Measurements from ENCODE around the gene CCNT1. TPM values are rescaled to one million over a fixed set of nuclear protein-coding genes. Genes with fewer than 3 reads are reported as not detected.
A peak's percentile ranks its signal among the peaks of the same experiment; 100 is the strongest.
"Not testable (repeated sequence)": the region's sequence is repeated elsewhere in the genome, so short reads cannot be mapped to it uniquely, and the experiment has no call there.

The CCNT1 gene
- total RNA-seq, 2 donors from 2014 or later = 33.0 to 33.8 TPM

DNA sequence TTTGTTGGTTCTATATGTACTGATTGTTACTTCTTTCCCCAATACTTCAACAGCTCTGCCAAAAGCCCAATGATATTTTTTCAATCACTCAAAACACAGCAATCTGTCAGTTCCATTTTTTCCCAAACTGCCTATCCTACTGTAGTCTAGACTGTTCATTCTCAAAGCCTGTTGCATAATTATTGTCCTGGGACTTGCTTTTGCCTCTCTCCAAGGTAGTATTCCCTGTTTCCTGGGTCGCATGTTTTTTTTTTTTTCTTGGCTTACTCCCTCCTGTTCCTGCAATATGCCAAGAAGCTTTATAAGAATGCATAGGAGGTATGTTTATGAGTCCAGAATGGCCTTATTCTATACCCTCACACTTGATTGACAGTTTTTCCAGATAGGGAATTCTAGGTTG is 19.9 kb upstream of the CCNT1 start:
- Histone ChIP-seq H3K4me1 (replicated peaks) (no peaks in the 10 kb centered on the region), H3K9me3 (no peaks in the 10 kb centered on the region), H3K27me3 (replicated peaks; ENCODE audit: insufficient read depth) (no peaks in the 10 kb centered on the region), H3K4me3 (no peak overlapping the region), H3K27ac (no peak overlapping the region), H3K36me3 (no peaks in the 10 kb centered on the region)
- WGBS = 32% methylated on average over 1 of the region's 1 CpG
- no peak for TF ChIP-seq POLR2AphosphoS5 (IDR thresholded peaks at IDR 0.05)
- no peak for TF ChIP-seq POLR2A (IDR thresholded peaks at IDR 0.05)
- TF ChIP-seq, protein P1, sequence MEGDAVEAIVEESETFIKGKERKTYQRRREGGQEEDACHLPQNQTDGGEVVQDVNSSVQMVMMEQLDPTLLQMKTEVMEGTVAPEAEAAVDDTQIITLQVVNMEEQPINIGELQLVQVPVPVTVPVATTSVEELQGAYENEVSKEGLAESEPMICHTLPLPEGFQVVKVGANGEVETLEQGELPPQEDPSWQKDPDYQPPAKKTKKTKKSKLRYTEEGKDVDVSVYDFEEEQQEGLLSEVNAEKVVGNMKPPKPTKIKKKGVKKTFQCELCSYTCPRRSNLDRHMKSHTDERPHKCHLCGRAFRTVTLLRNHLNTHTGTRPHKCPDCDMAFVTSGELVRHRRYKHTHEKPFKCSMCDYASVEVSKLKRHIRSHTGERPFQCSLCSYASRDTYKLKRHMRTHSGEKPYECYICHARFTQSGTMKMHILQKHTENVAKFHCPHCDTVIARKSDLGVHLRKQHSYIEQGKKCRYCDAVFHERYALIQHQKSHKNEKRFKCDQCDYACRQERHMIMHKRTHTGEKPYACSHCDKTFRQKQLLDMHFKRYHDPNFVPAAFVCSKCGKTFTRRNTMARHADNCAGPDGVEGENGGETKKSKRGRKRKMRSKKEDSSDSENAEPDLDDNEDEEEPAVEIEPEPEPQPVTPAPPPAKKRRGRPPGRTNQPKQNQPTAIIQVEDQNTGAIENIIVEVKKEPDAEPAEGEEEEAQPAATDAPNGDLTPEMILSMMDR (IDR thresholded peaks at IDR 0.05) = no peak
- no peak for DNase-seq (ENCODE audit: low spot score)
- intact Hi-C loops (cut with DNase I) = no loop called here

DNA sequence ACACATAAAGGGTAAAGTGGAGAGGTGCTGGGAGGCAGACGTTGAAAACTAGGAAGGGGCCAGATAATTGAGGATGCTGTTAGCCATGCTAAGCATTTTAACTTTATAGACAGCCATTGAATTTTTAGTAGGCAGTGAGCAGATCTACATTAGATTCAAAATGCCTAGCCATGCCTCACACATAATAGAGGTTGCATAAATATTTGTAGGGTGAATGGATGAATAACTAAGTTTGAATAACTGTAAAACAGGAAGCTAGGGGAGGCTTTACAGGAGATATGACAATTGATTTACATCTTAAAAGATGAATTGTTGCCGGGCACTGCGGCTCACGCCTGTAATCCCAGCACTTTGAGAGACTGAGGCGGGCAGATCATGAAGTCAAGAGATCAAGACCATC is 12.3 kb upstream of the CCNT1 start:
- WGBS = 70% methylated on average over 5 of the region's 5 CpGs
- DNase-seq (ENCODE audit: low spot score) = no peak
- no peaks in the 10 kb centered on the region for H3K4me1 ChIP-seq (replicated peaks)
- H3K9me3 ChIP-seq = no peaks in the 10 kb centered on the region
- no peak overlapping the region for H3K27ac ChIP-seq
- TF ChIP-seq POLR2AphosphoS5 (IDR thresholded peaks at IDR 0.05) (no peak), POLR2A (IDR thresholded peaks at IDR 0.05) (no peak)
- TF ChIP-seq, protein P1 (IDR thresholded peaks at IDR 0.05) = no peak
- no peak overlapping the region for H3K4me3 ChIP-seq
- no peaks in the 10 kb centered on the region for H3K27me3 ChIP-seq (replicated peaks; ENCODE audit: insufficient read depth)
- intact Hi-C loops (cut with DNase I) = no loop called here
- H3K36me3 ChIP-seq = no peaks in the 10 kb centered on the region

DNA sequence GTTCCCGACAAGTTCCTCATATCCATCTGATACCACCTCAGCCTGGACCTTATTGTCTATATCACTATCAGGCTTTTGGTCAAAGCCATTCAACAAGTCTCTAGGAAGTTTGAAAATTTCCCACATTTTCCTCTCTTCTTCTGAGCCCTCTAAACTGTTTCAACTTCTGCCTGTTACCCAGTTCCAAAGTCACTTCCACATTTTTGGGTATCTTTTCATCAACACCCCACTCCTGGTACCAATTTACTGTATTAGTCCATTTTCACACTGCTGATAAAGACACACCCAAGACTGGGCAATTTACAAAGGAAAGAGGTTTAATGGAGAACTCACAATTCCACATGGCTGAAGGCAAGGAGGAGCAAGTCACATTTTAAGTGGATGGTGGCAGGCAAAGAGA is 4.2 kb upstream of the CCNT1 start:
- H3K9me3 ChIP-seq; DNase-seq (ENCODE audit: low spot score); H3K27ac ChIP-seq; H3K36me3 ChIP-seq; intact Hi-C loops (cut with DNase I); H3K4me1 ChIP-seq (replicated peaks); H3K4me3 ChIP-seq; H3K27me3 ChIP-seq (replicated peaks; ENCODE audit: insufficient read depth): not testable (repeated sequence)
- WGBS = 97% methylated on average over 1 of the region's 1 CpG

DNA sequence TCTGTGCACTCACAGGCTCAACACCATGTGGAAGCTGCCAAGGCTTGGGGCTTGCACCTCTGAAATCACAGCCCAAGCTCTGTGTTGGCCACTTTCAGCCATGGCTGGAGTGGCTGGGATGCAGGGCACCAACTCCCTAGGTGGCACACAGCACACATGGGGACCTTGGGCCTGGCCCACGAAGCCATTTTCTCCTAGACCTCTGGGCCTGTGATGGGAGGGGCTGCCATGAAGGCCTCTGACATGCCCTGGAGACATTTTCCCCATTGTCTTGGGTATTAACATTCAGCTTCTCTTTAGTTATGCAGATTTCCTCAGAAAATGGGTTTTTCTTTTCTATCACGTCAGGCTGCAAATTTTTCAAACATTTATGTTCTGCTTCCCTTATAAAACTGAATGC is 3.7 kb upstream of the CCNT1 start:
- 73% methylated on average over 2 of the region's 2 CpGs for WGBS
- H3K4me3 ChIP-seq; H3K9me3 ChIP-seq; intact Hi-C loops (cut with DNase I); H3K36me3 ChIP-seq; H3K27ac ChIP-seq; DNase-seq (ENCODE audit: low spot score); H3K27me3 ChIP-seq (replicated peaks; ENCODE audit: insufficient read depth); H3K4me1 ChIP-seq (replicated peaks): not testable (repeated sequence)

DNA sequence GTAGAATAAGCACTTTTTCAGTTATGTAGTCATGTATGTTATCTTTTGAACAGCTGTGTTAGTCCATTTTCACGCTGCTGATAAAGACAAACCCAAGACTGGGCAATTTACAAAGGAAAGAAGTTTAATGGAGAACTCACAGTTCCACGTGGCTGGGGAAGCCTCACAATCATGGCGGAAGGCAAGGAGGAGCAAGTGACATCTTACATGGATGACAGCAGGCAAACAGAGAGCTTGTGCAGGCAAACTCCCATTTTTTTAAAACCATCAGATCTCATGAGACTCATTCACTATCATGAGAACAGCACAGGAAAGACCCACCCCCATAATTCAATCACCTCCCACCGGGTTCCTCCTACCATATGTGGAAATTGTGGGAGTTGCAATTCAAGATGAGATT is 2.5 kb upstream of the CCNT1 start:
- H3K4me1 ChIP-seq (replicated peaks) = peaks cover 11% of the 10 kb centered on the region
- WGBS = 89% methylated on average over 4 of the region's 4 CpGs
- H3K9me3 ChIP-seq; H3K27ac ChIP-seq; intact Hi-C loops (cut with DNase I); H3K27me3 ChIP-seq (replicated peaks; ENCODE audit: insufficient read depth); DNase-seq (ENCODE audit: low spot score); H3K36me3 ChIP-seq; H3K4me3 ChIP-seq: not testable (repeated sequence)

DNA sequence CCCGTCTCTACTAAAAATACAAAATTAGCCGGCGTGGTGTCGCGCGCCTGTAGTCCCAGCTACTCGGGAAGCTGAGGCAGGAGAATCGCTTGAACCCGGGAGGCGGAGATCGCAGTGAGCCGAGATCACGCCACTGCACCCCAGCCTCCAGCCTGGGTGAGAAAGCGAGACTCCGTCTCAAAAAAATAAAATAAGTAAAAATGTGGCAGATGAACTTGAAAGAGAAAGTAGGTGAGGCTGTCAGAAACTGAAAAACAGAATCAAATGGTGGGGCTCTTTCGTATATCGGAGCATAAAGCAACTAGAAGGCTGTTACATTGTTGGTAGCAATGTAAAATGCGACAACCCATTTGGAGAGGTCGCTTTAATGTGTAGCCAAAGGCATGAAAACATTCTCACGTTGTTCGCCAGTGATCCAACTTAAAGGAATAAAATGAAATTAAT is 767 bp upstream of the CCNT1 start:
- intact Hi-C loops (cut with DNase I) = no loop called here
- Histone ChIP-seq H3K9me3 (no peaks in the 10 kb centered on the region), H3K27me3 (replicated peaks; ENCODE audit: insufficient read depth) (no peaks in the 10 kb centered on the region), H3K27ac (peak overlapping the region; percentile 89 to 92), H3K4me1 (replicated peaks) (peaks cover 11% of the 10 kb centered on the region), H3K36me3 (no peaks in the 10 kb centered on the region), H3K4me3 (peak overlapping the region; percentile 52 to 55)
- WGBS = 11% methylated on average over 21 of the region's 21 CpGs
- TF ChIP-seq POLR2A (IDR thresholded peaks at IDR 0.05) = no peak
- no peak for TF ChIP-seq POLR2AphosphoS5 (IDR thresholded peaks at IDR 0.05)
- TF ChIP-seq, protein P1 (IDR thresholded peaks at IDR 0.05) = no peak
- DNase-seq (ENCODE audit: low spot score) = no peak
